OCI-LY7 (cell line): Measurements from ENCODE around the gene ZDHHC21. TPM values are rescaled to one million over a fixed set of nuclear protein-coding genes. Genes with fewer than 3 reads are reported as not detected.

Experiments used
- BruUV-seq: library from RNA; stranded (reverse); fragments of 400-500 nt; replicated peaks from 2 replicates; lab custom pipeline; 2021; lab: Mats Ljungman, UMichigan
- CTCF ChIA-PET: fragments of 300-600 bp; sonication (Branson Sonifier 250); formaldehyde crosslinking; loops from one replicate; lab custom pipeline; 2022; ENCODE audit warnings: antibody characterized with exemption; ENCODE audit not compliant: unreplicated experiment; lab: Charles Lee
- POLR2A ChIA-PET: fragments of 300-600 bp; sonication (Branson Sonifier 250); formaldehyde crosslinking; loops from one replicate; lab custom pipeline; 2022; ENCODE audit warnings: antibody characterized with exemption; lab: Charles Lee
- DNase-seq: peaks from one replicate; pipeline ENCODE4 v3.0.0-alpha.2; 2015; ENCODE audit warnings: low spot score
- H2AFZ ChIP-seq: fragments of 200-600 bp; sonication (generic), shearing (Covaris generic); 2 replicates; pipeline ENCODE4 v1.6.1; 2014; ENCODE audit warnings: mild to moderate bottlenecking, antibody characterized with exemption, low read length, moderate library complexity
- H3K27ac ChIP-seq: fragments of 200-600 bp; sonication (generic); 2 replicates; pipeline ENCODE4 v1.5.1; 2014; ENCODE audit warnings: mixed run types, low read depth, mild to moderate bottlenecking, moderate library complexity, low read length, inconsistent platforms; ENCODE audit not compliant: poor library complexity, severe bottlenecking
- H3K36me3 ChIP-seq: fragments of 200-600 bp; sonication (generic); 2 replicates; pipeline ENCODE4 v1.6.1; 2014; ENCODE audit warnings: mild to moderate bottlenecking, antibody characterized with exemption, low read length, moderate library complexity, mixed read lengths; ENCODE audit not compliant: insufficient read depth
- H3K4me1 ChIP-seq: fragments of 200-600 bp; sonication (generic); 2 replicates; pipeline ENCODE4 v1.5.1; 2014; ENCODE audit warnings: mild to moderate bottlenecking, low read length; ENCODE audit not compliant: insufficient read depth, poor library complexity, severe bottlenecking
- H3K4me2 ChIP-seq: fragments of 200-600 bp; sonication (generic); 2 replicates; pipeline ENCODE4 v1.6.1; 2014; ENCODE audit warnings: mild to moderate bottlenecking, low read length
- H3K4me3 ChIP-seq: fragments of 200-600 bp; sonication (generic); 2 replicates; pipeline ENCODE4 v1.5.1; 2014; ENCODE audit warnings: mild to moderate bottlenecking, low read depth, low read length; ENCODE audit not compliant: poor library complexity, severe bottlenecking
- H3K79me2 ChIP-seq: fragments of 200-600 bp; sonication (generic); 2 replicates; pipeline ENCODE4 v1.6.1; 2016; ENCODE audit warnings: low read depth, mild to moderate bottlenecking, low read length, moderate library complexity, mixed read lengths; ENCODE audit not compliant: insufficient read depth
- H3K9me2 ChIP-seq: fragments of 200-600 bp; sonication (generic); 2 replicates; pipeline ENCODE4 v1.6.1; 2016; ENCODE audit warnings: mild to moderate bottlenecking, low read length, mixed read lengths; ENCODE audit not compliant: insufficient read depth
- H3K9me3 ChIP-seq: fragments of 200-600 bp; sonication (generic); 2 replicates; pipeline ENCODE4 v1.6.1; 2014; ENCODE audit warnings: mild to moderate bottlenecking, mixed run types, low read length, mixed read lengths
- H4K20me1 ChIP-seq: fragments of 200-600 bp; sonication (generic); 2 replicates; pipeline ENCODE4 v1.6.1; 2014; ENCODE audit warnings: mild to moderate bottlenecking, antibody characterized with exemption, low read length, moderate library complexity, mixed read lengths; ENCODE audit not compliant: insufficient read depth
- EZH2phosphoT487 ChIP-seq: fragments of 200-600 bp; sonication (generic); IDR thresholded peaks from 2 replicates; pipeline ENCODE4 v1.6.1; 2018; ENCODE audit warnings: low read depth, borderline replicate concordance, mild to moderate bottlenecking, mixed run types, antibody characterized with exemption, low read length, moderate library complexity, mixed read lengths
- intact Hi-C: fragments of 100-400 bp; cut with micrococcal nuclease; formaldehyde crosslinking; loops from one replicate; pipeline ENCODE4 v1.10.0; 2022; ENCODE audit not compliant: unreplicated experiment
- total RNA-seq, 2 experiments: library from RNA; depleted of rRNA in 1 of 2; stranded (reverse); fragments of >200 nt in 1 of 2; shearing (Covaris generic) in 1 of 2; gene quantifications; 2 replicates each; pipeline ENCODE4 v1.2.3, GENCODE V29; 2014 to 2022
- TF ChIP-seq, protein P1 (sequence below): fragments of 200-600 bp; sonication (generic); conservative IDR thresholded peaks from 2 replicates; pipeline ENCODE4 v1.5.1; 2014; ENCODE audit warnings: mild to moderate bottlenecking, antibody characterized with exemption, low read length, moderate library complexity, mixed read lengths

The ZDHHC21 gene
- total RNA-seq, 2 experiments from 2014 or later = 13.0 to 16.2 TPM

DNA sequence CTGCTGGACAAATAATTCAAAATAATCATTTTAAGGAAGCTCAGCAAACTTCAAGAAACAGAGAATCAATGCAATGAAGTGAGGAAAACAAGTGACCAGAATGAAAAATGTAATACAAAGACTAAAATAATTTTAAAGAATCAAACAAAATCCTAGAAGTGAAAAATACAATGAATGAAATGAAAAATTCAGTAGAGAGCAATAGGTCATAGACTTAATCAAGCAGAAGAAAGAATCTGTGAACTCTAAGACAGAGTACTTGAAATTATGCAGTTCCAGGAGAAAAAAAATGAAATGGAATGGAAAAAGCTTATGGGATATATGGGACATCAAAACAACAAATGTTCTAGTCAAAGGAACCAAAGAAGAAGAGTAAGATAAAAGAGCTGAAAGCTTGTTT, 11.8 kb upstream of the ZDHHC21 start:
- Histone ChIP-seq H3K4me1 (no peaks in the 10 kb centered on the region), H2AFZ (no peak overlapping the region), H3K36me3 (no peaks in the 10 kb centered on the region), H3K79me2 (no peaks in the 10 kb centered on the region), H3K9me2 (no peaks in the 10 kb centered on the region), H3K9me3 (peaks cover 43% of the 10 kb centered on the region), H4K20me1 (no peaks in the 10 kb centered on the region), H3K4me2 (no peak overlapping the region), H3K27ac (no peak overlapping the region), H3K4me3 (no peak overlapping the region)
- intact Hi-C loops = no loop called here
- ChIA-PET POLR2A (interaction anchor here (0.7 to 1.7 kb wide), 2 partner anchors 12 to 193 kb away, joined by 3 to 6 read pairs; partner anchors contain the start of gene ZDHHC21), CTCF (no interaction called here)
- DNase-seq = no peak
- TF ChIP-seq, protein P1, sequence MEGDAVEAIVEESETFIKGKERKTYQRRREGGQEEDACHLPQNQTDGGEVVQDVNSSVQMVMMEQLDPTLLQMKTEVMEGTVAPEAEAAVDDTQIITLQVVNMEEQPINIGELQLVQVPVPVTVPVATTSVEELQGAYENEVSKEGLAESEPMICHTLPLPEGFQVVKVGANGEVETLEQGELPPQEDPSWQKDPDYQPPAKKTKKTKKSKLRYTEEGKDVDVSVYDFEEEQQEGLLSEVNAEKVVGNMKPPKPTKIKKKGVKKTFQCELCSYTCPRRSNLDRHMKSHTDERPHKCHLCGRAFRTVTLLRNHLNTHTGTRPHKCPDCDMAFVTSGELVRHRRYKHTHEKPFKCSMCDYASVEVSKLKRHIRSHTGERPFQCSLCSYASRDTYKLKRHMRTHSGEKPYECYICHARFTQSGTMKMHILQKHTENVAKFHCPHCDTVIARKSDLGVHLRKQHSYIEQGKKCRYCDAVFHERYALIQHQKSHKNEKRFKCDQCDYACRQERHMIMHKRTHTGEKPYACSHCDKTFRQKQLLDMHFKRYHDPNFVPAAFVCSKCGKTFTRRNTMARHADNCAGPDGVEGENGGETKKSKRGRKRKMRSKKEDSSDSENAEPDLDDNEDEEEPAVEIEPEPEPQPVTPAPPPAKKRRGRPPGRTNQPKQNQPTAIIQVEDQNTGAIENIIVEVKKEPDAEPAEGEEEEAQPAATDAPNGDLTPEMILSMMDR = no peak
- TF ChIP-seq EZH2phosphoT487 = no peak
- no TSS peak for BruUV-seq

DNA sequence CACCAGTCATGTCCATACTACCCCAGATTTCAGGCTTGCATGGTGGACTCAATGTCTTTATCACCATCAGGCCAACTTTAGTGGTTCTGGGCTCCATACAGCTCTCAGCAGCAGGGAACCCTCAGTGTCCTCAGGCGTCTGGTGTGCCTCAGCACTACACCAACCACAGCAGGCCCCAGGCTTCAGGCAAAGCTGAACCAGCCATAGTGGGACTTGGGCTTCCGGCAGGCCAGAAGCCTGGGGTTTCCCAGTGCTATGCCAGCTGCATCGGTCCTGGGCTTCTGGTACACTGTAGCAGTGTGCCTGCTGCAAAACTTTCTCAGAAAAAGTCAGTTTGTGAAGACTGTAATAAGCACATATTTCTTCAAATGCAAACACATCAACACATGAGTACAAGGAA, 11.0 kb upstream of the ZDHHC21 start:
- no TSS peak for BruUV-seq
- no peak for DNase-seq
- ChIA-PET POLR2A (no interaction called here), CTCF (no interaction called here)
- Histone ChIP-seq H2AFZ (no peak overlapping the region), H3K9me2 (no peaks in the 10 kb centered on the region), H3K79me2 (no peaks in the 10 kb centered on the region), H3K4me2 (no peak overlapping the region), H3K4me3 (no peak overlapping the region), H3K4me1 (no peaks in the 10 kb centered on the region), H3K27ac (no peak overlapping the region), H4K20me1 (no peaks in the 10 kb centered on the region), H3K36me3 (no peaks in the 10 kb centered on the region), H3K9me3 (peaks cover 41% of the 10 kb centered on the region)
- no peak for TF ChIP-seq EZH2phosphoT487
- TF ChIP-seq, protein P1 = no peak
- intact Hi-C loops = no loop called here

DNA sequence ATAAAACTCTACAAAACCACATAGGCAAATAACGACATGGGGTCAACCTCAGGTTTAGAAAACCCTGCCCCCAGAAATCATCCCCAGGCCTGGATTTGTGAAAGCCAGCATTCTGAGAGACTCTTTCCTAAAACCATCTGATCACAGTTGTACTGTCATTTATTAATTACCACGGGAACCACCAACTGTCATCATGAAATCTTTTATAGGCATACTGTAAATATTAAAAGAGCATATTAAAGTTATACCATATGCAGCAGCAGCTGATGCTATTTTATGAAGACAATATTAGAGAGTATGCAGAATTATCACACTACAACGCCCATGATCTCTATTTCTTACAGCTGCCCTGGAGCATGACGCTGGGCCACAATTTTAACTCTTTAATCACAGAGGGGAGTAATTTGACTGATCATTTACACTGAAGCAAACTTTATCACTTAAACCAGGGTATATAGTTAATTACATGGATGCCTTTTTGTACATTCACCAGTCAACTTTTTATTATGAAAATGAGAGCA, 9.0 kb upstream of the ZDHHC21 start:
- no peak overlapping the region for H2AFZ ChIP-seq
- no peaks in the 10 kb centered on the region for H3K4me1 ChIP-seq
- no peaks in the 10 kb centered on the region for H3K9me2 ChIP-seq
- H3K4me3 ChIP-seq = no peak overlapping the region
- H3K36me3 ChIP-seq = no peaks in the 10 kb centered on the region
- no peaks in the 10 kb centered on the region for H4K20me1 ChIP-seq
- BruUV-seq = no TSS peak
- no peak overlapping the region for H3K4me2 ChIP-seq
- TF ChIP-seq EZH2phosphoT487 = no peak
- TF ChIP-seq, protein P1 = no peak
- no peak overlapping the region for H3K27ac ChIP-seq
- H3K9me3 ChIP-seq = peaks cover 33% of the 10 kb centered on the region
- no peaks in the 10 kb centered on the region for H3K79me2 ChIP-seq
- intact Hi-C loops = no loop called here
- CTCF ChIA-PET = no interaction called here
- POLR2A ChIA-PET = no interaction called here
- no peak for DNase-seq
